ENCODE results near the gene NR2F6.
"Not testable (repeated sequence)": the region's sequence is repeated elsewhere in the genome, so short reads cannot be mapped to it uniquely, and the experiment has no call there.

The NR2F6 gene

DNA sequence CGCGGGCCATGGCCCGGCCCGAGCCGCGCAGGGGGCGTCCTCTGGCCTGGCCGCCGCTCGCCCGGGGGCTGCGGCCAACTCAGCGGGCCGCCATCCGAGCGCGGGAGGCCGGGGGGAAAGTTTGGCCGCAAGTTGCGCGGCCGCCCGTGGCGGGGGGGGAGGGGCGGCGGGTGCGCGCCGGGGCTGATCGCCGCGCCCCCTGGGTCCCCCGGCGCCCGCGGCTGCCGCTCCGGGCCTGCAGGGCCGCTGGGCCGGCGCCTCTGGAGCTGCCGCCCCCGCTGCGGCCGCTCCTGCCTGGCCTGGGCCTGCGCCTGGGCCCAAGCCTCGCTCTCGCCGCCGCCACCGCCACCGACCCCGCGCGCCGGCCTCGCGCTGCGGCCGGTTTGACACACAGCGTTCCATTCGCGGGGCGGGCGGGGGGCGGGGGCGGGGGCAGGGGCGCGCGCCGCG, at the start of gene NR2F6:
TSS of gene NR2F6 (minus strand) at position 385 of the 450 bp plus-strand sequence. CDS start 699 bp downstream, outside the sequence.
- no peak for DNase-seq

DNA sequence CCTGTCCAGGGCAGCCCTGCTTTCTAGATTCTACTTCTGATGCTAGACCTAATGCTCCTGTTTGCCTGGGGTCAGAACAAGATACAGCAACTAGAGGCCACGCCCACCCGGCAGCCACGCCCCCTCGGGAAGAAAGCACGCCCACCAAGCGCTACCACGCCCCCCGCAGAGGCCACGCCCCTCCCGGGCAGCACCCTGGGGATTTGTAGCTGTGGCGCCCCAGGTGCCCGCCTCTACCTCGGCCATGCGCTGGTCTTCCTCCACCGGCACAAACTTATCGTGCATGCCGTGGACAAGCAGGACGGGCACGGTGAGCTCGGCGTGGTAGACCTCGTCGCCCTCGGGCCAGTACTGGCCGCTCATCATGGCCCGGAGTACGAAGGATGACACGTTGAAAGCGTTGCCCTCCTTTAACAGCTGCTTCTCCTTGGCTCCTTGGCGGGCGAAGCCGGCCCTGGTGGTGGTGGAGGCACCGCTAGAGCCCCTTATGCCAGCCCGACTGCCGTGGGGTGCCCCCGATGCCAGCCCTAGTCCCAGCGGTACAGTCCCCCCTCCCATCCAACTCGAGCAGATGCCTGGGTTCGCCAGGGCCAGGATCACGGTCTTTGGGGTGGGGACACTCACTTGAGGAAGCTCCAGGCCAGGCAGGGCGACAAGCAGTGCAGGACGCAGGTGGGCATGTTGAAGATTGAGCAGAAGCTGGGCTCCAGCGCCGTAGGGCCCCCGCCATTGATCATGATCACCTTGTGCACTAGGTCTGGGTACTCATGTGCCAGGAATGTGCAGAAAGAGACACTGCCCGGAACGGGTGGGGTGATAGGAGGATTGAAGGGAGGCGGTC, 48.6 kb upstream of the NR2F6 start:
- DNase-seq, result no peak

DNA sequence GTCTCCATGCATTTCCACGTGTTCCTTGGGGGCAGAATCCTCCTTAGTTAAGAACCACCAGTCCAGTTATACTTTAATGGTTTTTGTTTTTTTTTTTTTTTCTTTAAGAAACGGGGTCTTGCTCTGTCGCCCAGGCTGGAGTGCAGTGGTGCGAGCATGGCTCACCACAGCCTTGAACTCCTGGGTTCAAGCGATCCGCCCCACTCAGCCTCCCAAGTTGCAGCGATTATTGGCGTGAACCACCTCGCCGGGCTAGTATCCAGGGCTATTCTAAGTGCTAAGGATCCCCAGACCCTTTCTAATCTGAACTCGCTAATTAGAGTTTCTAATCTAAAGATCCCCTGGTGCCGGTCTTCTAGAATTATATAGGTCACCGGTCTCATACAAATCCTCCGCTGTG, 47.9 kb upstream of the NR2F6 start:
- no peak for DNase-seq

- no peak for DNase-seq
Measured at GRCh38 chr19:17292301-17293074, 46.8 kb upstream of the NR2F6 start.

DNA sequence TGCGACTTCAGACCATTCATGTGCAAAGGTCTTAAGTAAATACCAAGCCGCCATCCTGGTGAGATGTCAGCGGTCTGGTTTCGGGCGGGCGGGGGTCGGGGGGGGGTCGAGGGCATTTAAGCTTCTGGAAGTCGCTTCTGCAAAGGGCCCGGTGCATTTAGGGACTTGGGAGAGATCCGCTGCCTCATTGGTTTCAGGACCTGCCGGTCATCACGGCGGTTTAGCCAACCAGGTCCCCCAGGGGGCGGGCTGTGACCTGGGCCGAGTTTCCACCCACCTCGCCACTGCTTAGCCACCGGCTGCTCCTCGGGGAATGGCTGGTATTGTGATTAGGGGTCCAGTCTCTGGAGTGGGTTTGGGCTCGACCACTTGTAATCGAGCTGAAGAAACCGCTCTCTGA, 43.8 kb upstream of the NR2F6 start:
- DNase-seq, result no peak

DNA sequence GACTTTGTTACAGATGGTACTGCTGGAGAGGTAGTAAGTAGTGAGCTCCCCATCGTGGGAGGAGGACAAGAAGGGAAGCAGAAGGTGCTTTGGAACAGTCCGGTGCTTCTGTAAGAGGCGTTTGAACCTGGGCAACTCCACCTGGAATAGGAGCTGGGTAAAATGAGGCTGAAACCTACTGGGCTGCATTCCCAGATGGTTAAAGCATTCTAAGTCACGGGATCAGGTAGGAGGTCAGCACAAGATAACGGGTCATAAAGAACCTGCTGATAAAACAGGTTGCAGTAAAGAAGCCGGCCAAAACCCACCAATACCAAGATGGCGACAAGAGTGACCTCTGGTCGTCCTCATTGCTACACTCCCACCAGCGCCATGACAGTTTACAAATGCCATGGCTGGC, 41.0 kb upstream of the NR2F6 start:
- no peak for DNase-seq

DNA sequence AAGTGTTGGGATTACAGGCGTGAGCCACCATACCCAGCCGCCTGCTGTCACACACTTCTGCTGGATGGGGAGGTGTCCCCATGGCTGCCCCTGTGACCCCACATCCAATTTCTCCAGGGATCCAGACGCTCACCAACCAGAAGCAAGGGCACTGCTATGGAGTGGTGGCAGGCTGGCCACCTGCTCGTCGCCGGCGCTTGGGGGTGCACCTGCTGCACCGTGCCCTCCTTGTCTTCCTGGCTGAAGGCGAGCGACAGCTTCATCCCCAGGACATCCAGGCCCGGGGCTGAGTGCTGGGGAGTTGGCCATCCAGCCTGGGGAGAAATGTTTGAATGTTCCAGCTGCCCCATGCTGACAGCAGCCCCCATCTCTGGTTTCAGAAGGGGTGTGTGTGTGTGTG, 40.5 kb upstream of the NR2F6 start:
- no peak for DNase-seq

GRCh38 chr19:17285415-17286135, 39.9 kb upstream of the NR2F6 start:
- no peak for DNase-seq

- DNase-seq, result no peak
Measured at GRCh38 chr19:17283504-17283996, 37.8 kb upstream of the NR2F6 start.

- peak; percentile 77 for DNase-seq
Measured at GRCh38 chr19:17282488-17283125, 36.9 kb upstream of the NR2F6 start.

- peak; percentile 15 for DNase-seq
Measured at GRCh38 chr19:17281391-17282304, 35.9 kb upstream of the NR2F6 start, which contains the start of gene ANKLE1. ANKLE1 (plus strand) TSS chr19:17281901; CDS start chr19:17281921, 20 bp downstream.

GRCh38 chr19:17279436-17279835, 33.7 kb upstream of the NR2F6 start:
- DNase-seq, result no peak

DNA sequence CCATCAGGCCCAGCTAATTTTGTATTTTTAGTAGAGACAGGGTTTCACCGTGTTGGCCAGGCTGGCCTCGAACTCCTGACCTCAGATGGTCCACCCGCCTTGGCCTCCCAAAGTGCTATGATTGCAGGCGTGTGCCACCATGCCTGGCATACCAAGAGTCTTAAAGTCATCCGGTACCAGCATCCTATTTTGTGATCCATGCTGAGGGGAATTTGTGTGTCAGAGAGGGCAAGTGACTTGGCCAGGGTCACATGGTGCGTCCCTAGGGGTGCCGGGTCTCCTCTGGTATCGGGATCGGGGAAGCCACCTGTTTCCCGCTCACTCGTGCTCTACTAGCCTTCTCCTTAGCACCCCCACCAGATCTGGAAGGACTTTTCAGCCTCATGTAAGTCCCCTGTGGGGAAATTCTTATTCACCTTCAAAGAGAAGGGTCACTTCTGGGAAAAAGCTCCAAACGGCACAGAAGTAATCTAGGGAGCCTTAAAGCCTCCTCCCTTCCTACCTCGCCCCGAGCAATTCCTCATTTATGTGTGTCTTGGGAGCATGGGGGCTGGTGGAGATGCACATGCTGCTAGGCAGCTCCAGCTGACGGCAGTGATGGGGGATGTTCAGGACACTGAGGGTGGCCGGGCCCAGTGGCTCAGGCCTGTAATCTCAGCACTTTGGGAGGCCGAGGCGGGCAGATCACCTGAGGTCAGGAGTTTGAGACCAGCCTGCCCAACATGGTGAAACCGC, 29.9 kb upstream of the NR2F6 start:
- no peak for DNase-seq

GRCh38 chr19:17274892-17275291, 29.2 kb upstream of the NR2F6 start:
- not testable (repeated sequence) for DNase-seq

- no peak for DNase-seq
Measured at GRCh38 chr19:17268754-17269153, 23.0 kb upstream of the NR2F6 start.

DNA sequence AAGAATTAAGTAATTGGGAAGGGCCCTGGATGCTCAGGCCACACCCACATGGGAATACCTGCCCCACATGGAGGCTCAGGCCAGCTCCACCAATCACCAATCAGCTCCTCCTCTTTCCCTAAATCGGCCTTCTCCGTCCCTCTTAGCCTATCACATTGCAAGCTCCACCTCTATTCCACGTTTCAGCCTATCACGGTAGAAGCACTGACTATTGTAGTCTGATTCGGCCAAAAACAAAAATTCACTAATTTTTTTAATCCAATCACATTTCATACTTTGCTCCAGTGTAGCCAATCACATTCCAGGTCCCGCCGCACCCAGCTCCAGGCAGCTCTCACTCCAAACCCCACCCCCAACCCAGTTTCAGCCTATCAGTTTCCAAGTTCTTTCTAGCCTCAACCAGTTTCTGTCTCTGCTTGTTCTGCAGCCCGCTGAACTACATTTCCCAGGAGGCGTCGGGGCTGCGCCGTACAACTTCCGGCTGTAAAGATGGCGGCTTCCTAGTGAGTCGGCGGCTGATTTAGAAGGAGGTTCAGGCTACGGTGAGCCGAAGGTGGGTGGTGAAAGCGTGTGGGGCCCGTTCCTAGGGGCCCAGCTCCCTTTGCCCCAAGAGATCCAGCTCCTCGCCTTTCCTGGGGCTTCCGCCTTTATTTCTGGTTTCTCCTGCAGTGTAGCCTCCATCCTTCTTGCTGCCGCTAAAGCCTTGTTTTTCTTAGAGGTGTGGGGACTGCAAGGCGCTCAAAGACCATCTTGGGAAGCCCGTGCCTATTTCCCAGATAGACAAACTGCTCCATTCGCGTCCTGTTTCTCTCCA, 21.5 kb upstream of the NR2F6 start, which contains the start of gene BABAM1:
TSS of gene BABAM1 (plus strand) at position 469 of the 814 bp plus-strand sequence. CDS start 1,364 bp downstream, outside the sequence.
- peak; percentile 95 for DNase-seq

DNA sequence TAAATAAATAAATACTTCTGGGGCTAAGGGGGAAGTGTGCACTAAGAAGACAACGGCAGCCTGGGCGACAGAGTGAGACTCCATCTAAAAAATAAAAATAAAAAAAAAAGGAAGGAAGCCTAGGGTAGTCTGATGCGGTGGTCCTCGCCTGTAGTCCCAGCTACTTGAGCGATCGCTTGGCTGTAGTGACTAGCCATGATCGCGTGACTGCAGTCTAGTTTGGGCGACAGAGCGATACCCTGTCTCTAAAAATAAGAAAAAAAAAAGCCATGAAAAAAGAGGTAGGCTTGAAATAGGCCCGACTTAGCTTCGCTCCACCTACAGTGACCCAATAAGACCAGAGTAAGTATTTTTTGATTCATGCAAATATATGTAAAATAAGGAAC, 20.9 kb upstream of the NR2F6 start:
- no peak for DNase-seq

DNA sequence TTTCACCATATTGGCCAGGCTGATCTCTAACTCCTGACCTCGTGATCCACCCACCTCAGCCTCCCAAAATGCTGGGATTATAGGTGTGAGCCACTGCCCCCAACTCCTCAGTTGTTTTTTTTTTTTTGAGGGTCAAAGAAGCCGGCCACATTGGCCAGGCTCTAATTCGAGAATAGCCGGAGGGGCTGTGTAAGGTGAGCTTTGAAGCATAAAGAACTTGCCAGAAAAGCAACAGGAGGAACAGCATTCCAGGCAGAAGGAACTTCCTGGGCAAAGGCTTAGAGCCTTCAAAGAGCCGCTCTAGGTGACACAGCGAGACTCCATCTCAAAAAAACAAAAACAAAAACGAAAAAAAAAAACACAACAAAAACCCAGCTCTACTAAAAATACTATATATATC, 20.3 kb upstream of the NR2F6 start:
- DNase-seq, result no peak

DNA sequence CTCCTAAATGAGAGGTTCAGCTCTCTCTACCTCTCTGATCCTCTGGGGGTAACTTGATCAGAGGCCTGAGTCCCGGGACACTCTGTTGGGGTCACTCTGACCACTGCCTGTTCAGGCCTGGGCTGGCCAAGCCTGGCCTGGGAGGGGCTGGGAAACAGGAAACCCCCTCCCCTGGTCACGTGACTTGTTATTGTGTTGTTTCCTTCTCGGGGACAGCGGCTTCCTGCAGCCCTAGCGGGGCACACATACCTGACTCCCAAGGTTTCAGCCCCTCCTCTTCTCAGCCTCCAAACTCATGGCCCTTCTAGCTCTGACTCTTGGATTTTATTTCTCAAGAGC, 18.9 kb upstream of the NR2F6 start, which contains the start of gene USHBP1:
TSS of gene USHBP1 (minus strand) at position 105 of the 339 bp plus-strand sequence. CDS start 446 bp downstream, outside the sequence.
- no peak for DNase-seq

Data from DMS79 treated with DMSO at 0.1 percent for 48 hours (cell line).